ENCODE data around the gene WDR54.

The WDR54 gene

GRCh38 chr2:74421221-74421870, at the start of gene WDR54, which contains the start of gene C2orf81:
Gene WDR54 (plus strand): TSS chr2:74421730. CDS start chr2:74422154, 424 bp downstream.
Gene C2orf81 (minus strand): TSS chr2:74421619. CDS start chr2:74421560, 59 bp downstream.
- peak; percentile 88 for DNase-seq

DNA sequence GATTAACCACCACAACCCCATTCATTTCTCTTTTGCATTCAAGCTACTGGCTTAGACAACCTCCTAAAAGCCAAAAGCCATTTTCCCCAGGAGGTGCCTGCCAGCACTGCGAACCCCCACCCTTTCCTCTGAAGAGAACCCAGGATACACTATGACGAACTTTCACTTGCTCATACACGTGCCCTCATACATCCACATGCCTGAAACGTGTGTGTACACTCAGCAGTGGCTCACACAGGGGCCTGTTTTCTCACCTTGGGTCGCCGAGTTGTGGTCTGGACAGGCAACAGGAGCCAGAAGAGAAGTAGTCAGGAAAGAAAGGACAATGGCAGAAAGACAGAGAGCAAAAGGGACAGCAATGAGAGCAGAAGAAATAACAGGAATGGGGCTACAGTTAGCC, 48.9 kb upstream of the WDR54 start:
- no peak for DNase-seq

DNA sequence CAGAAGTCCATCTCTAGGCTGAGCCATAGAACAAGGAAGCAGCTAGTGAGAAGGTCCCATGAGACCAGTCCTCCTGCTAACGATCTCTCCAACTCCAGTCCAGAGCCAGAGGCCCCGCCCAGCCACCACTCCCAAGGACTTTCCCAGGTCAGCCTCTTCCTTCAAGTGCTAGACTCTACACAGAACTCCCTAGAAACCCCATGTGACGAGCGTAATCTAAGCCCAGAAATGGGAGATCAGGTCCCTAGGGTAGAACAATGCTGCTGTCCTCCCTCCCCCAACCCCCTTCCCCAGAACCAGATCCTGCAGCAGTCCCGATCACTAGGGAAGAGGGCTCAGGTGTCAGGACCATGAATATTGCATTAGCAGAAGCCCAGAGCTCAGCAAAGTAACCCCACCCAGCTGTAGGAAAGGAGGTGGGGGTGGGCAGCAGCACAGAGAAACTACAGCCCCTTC, 48.3 kb upstream of the WDR54 start:
- DNase-seq = no peak

DNA sequence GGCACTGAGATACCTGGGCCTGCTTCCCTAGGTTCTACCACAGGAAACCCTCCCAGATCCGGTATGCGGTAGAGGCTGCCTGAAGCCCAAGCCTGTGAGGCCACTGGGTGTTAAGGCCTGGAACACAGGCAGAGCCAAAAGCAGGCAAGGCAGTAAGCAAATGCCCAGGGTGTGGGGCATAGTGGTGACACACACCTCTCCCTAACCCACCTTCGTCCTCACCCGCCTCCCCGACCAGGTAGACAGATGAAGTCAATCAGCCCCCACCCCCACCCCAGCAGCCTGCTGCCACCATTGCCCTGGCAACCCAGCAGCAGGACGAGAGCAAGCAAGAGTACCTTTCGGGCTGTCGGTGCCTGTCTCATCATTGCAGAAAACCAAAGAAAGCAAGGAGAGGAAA, 47.5 kb upstream of the WDR54 start:
- no peak for DNase-seq

GRCh38 chr2:74374509-74375205, 46.9 kb upstream of the WDR54 start:
- DNase-seq = no peak

- DNase-seq = no peak
Measured at GRCh38 chr2:74375838-74376237, 45.7 kb upstream of the WDR54 start.

GRCh38 chr2:74378007-74378406, 43.5 kb upstream of the WDR54 start:
- no peak for DNase-seq

- DNase-seq = no peak
Measured at GRCh38 chr2:74379851-74380789, 41.4 kb upstream of the WDR54 start, which contains the start of gene DCTN1. Gene DCTN1 (minus strand): TSS chr2:74380311. CDS start chr2:74380037, 274 bp downstream.

GRCh38 chr2:74381751-74382150, 39.8 kb upstream of the WDR54 start:
- DNase-seq = no peak

GRCh38 chr2:74383254-74383653, 38.3 kb upstream of the WDR54 start:
- DNase-seq = no peak

DNA sequence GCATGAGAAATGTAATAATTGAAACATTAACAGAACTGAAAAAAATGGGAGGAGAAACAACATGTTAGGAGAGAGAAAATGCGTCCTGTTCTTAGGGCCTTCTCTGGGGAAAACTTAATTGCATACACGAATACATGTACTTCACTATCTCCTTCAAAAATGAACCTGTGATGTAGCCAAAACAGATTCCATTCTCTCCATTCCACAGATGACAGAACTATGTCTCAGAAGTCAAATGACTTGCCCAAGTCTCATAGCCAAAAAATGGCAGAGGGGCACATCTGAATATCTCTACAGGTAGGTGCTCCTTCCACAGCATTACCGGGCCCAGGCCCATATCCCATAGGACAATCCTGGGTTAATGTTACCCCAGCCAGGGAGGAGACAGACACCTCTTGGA, 37.5 kb upstream of the WDR54 start:
- no peak for DNase-seq

- no peak for DNase-seq
Measured at GRCh38 chr2:74385396-74385795, 36.1 kb upstream of the WDR54 start.

- DNase-seq = no peak
Measured at GRCh38 chr2:74387346-74387745, 34.2 kb upstream of the WDR54 start.

DNA sequence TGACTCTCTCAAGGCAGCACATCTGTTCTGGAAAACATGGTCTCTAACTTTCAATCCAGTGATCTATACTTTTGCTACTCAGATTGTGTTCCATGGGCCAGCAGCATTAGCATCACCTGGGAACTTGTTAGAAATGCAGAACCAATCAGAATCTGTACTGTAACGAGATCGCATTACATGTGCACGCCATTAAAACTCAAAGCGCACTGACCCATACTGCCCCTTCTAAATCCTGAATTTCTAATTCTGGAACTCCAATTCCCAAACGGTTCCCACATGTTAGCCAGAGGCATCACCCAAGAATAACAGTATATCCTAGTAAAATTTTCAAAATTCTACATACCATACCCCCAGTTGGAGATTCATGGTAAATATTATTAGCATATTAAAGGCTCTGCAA, 30.9 kb upstream of the WDR54 start:
- DNase-seq = no peak

GRCh38 chr2:74391209-74391579, 30.3 kb upstream of the WDR54 start:
- no peak for DNase-seq

GRCh38 chr2:74391580-74392448, 29.7 kb upstream of the WDR54 start:
- DNase-seq = peak; percentile 83

- no peak for DNase-seq
Measured at GRCh38 chr2:74392449-74392743, 29.1 kb upstream of the WDR54 start.

DNA sequence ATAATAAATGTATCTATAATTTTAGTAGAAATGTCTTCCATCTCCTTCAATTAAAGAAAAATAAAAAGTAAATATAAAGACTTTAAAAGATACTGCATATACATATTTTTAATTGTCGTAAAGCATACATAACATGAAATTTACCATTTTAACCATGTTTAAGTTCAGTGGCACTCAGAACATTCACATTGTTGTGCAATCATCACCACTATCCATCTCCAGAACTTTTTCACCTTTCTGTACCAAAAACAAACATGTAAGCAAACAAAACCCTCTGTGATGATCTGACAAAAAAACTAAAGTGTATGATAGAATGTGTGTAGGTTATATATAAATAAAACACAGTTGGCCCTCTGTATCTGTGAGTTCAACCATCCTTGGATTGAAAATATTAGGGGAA, 28.0 kb upstream of the WDR54 start:
- DNase-seq = no peak

DNA sequence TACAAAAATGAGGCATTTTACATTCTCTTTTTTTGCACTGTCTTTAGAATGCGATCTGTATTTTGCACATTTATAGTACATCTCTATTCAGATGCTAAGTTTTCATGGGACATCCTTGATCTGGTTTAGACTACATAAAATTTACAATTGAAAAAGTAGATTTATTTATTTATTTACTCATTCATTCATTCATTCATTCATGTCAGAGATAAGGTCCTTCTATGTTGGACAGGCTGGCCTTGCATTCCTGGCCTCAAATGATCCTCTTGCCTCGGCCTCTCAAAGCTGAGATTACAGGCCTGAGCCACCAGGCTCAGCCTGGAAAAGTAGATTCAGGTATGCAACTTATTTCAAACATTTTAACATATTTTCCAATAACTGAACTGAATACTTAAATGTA, 25.4 kb upstream of the WDR54 start:
- no peak for DNase-seq

DNA sequence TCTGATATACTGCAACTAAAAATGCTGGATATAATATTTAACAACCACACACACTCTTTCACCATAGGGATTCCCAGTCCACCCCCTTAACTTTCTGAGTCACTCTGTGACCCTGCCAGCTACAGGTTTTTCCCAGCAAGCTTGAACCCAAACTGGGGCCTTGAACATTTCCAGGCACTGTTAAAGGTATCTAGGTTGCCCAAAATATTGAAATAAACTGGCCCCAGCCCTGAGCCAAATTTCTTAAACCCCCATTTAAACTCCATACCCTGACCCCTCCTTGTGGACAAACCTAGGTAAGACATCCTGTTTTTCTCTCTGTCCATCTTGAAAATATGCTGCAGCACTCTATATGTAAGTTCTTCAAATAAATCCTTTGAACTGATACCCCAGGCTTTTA, 21.7 kb upstream of the WDR54 start:
- no peak for DNase-seq

DNA sequence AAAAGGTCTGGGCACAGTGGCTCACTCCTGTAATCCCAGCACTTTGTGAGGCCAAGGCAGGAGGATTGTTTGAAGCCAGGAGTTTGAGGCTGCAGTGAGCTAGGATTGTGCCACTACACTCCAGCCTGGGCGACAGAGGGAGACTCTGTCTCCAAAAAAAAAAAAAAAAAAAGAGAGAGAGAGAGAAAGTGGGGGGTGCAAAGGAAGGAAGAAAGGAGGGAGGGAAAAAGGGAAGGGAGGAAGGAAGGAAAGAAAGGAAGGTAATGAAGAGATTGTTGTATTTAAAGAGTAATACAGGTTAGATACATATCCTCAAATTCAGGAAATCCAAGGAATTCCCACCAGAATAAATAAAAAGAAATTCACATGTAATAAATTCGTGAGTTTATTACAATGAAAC, 19.6 kb upstream of the WDR54 start:
- DNase-seq = no peak

GRCh38 chr2:74406035-74406434, 15.5 kb upstream of the WDR54 start:
- no peak for DNase-seq

GRCh38 chr2:74407682-74408081, 13.8 kb upstream of the WDR54 start:
- DNase-seq = no peak

All from GDM1 (cell line).